ENCODE data around the gene RGSL1. TPM values are rescaled to one million over a fixed set of nuclear protein-coding genes. Genes with fewer than 3 reads are reported as not detected.
A peak's percentile ranks its signal among the peaks of the same experiment; 100 is the strongest.

The RGSL1 gene
- total RNA-seq, 1 experiment from 2014 or later: not detected

DNA sequence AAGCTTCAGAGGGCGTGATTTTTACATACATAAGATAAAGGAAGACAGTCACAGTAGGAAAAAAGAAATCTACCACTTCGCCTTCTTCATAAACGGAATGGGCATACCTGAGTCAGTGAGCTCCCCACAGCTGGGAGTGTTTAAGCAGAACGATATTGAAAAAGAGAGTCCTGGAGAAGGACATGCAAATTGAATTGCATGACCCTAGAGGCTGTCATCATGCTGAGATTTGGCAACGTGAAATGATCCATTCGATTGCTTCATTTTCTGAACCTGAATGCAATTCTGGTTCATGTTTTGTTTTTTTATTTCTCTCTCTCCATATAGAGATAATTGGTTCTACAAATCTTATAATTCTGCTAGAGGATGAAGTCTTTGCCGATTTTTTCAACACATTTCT is 3.7 kb downstream of the RGSL1 start:
- no peaks in the 10 kb centered on the region for H3K4me1 ChIP-seq (ENCODE audit: insufficient read depth, low read length, poor library complexity, severe bottlenecking)
- POLR2A ChIA-PET (ENCODE audit: low non-redundant PET): no interaction called here
- H3K27me3 ChIP-seq (replicated peaks; ENCODE audit: insufficient read depth, low read depth, low read length, poor library complexity): no peaks in the 10 kb centered on the region
- DNase-seq (ENCODE audit: low spot score): no peak
- no peaks in the 10 kb centered on the region for H3K9me3 ChIP-seq (ENCODE audit: low read depth, low read length, poor library complexity, severe bottlenecking)
- intact Hi-C loops (cut with micrococcal nuclease; ENCODE audit: unreplicated experiment): no loop called here
- H3K4me3 ChIP-seq (ENCODE audit: low read depth, low read length, poor library complexity, severe bottlenecking): no peak overlapping the region
- no peak overlapping the region for H3K27ac ChIP-seq (ENCODE audit: low read depth, low read length, poor library complexity, severe bottlenecking)
- TF ChIP-seq, protein P1, sequence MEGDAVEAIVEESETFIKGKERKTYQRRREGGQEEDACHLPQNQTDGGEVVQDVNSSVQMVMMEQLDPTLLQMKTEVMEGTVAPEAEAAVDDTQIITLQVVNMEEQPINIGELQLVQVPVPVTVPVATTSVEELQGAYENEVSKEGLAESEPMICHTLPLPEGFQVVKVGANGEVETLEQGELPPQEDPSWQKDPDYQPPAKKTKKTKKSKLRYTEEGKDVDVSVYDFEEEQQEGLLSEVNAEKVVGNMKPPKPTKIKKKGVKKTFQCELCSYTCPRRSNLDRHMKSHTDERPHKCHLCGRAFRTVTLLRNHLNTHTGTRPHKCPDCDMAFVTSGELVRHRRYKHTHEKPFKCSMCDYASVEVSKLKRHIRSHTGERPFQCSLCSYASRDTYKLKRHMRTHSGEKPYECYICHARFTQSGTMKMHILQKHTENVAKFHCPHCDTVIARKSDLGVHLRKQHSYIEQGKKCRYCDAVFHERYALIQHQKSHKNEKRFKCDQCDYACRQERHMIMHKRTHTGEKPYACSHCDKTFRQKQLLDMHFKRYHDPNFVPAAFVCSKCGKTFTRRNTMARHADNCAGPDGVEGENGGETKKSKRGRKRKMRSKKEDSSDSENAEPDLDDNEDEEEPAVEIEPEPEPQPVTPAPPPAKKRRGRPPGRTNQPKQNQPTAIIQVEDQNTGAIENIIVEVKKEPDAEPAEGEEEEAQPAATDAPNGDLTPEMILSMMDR (conservative IDR thresholded peaks at IDR 0.05; ENCODE audit: low read depth, low read length): no peak
- no peak for TF ChIP-seq EZH2 (IDR thresholded peaks at IDR 0.05; ENCODE audit: borderline replicate concordance, low read depth, low read length, poor library complexity, severe bottlenecking)
- no TSS peak for BruUV-seq (replicated peaks)
- no peaks in the 10 kb centered on the region for H3K36me3 ChIP-seq (ENCODE audit: insufficient read depth, low read length, poor library complexity, severe bottlenecking)
- CTCF ChIA-PET: no interaction called here

DNA sequence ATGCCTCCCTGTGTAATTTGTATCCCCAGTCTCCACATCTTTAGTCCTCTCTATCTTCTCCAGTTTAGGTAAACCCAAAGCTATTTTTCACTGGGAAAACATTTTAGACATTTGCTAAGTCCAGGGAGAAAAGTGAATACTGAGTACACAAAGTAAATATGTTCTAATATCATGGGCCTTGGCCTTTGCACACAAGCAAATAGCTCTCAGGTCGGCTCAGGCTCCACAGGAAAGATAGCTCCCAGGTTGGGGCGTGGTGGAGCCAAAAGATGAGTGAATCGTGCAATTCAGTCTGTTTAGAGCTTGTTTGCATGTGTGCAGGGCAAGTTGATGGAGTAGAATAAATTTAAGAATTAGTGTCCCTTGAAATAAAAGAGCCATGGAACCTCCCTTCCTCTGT is 7.9 kb downstream of the RGSL1 start:
- peaks cover 4% of the 10 kb centered on the region for H3K4me1 ChIP-seq (ENCODE audit: insufficient read depth, low read length, poor library complexity, severe bottlenecking)
- no peaks in the 10 kb centered on the region for H3K27me3 ChIP-seq (replicated peaks; ENCODE audit: insufficient read depth, low read depth, low read length, poor library complexity)
- ChIA-PET POLR2A (ENCODE audit: low non-redundant PET) (no interaction called here), CTCF (no interaction called here)
- no peak overlapping the region for H3K27ac ChIP-seq (ENCODE audit: low read depth, low read length, poor library complexity, severe bottlenecking)
- no TSS peak for BruUV-seq (replicated peaks)
- intact Hi-C loops (cut with micrococcal nuclease; ENCODE audit: unreplicated experiment): no loop called here
- H3K36me3 ChIP-seq (ENCODE audit: insufficient read depth, low read length, poor library complexity, severe bottlenecking): no peaks in the 10 kb centered on the region
- no peak for DNase-seq (ENCODE audit: low spot score)
- H3K4me3 ChIP-seq (ENCODE audit: low read depth, low read length, poor library complexity, severe bottlenecking): no peak overlapping the region
- no peak for TF ChIP-seq EZH2 (IDR thresholded peaks at IDR 0.05; ENCODE audit: borderline replicate concordance, low read depth, low read length, poor library complexity, severe bottlenecking)
- TF ChIP-seq, protein P1 (conservative IDR thresholded peaks at IDR 0.05; ENCODE audit: low read depth, low read length): no peak
- H3K9me3 ChIP-seq (ENCODE audit: low read depth, low read length, poor library complexity, severe bottlenecking): no peaks in the 10 kb centered on the region

DNA sequence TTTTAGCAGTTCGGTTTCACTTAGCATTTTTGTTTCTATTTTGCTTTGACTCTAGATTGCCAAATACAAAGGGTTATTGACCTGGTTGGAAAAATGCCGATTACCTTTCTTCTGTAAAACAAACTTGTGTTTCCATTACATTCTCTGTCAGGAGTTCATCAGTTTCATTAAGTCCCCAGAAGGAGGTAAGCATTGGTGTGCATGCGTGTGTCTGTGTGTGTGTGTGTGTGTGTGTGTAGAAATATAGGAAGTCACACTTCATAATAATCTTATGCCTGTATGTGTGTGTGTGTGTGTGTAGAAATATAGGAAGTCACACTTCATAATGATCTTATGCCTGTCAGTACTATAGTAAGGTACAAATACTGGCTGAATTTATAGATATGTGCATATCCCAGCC is 10.0 kb downstream of the RGSL1 start:
- no peak for TF ChIP-seq EZH2 (IDR thresholded peaks at IDR 0.05; ENCODE audit: borderline replicate concordance, low read depth, low read length, poor library complexity, severe bottlenecking)
- TF ChIP-seq, protein P1 (conservative IDR thresholded peaks at IDR 0.05; ENCODE audit: low read depth, low read length): no peak
- Histone ChIP-seq H3K27me3 (replicated peaks; ENCODE audit: insufficient read depth, low read depth, low read length, poor library complexity) (no peaks in the 10 kb centered on the region), H3K4me1 (ENCODE audit: insufficient read depth, low read length, poor library complexity, severe bottlenecking) (peaks cover 4% of the 10 kb centered on the region), H3K27ac (ENCODE audit: low read depth, low read length, poor library complexity, severe bottlenecking) (peak overlapping the region; percentile 26), H3K36me3 (ENCODE audit: insufficient read depth, low read length, poor library complexity, severe bottlenecking) (no peaks in the 10 kb centered on the region), H3K4me3 (ENCODE audit: low read depth, low read length, poor library complexity, severe bottlenecking) (no peak overlapping the region), H3K9me3 (ENCODE audit: low read depth, low read length, poor library complexity, severe bottlenecking) (no peaks in the 10 kb centered on the region)
- ChIA-PET POLR2A (ENCODE audit: low non-redundant PET) (no interaction called here), CTCF (no interaction called here)
- TSS peak; percentile 79 for BruUV-seq (replicated peaks)
- intact Hi-C loops (cut with micrococcal nuclease; ENCODE audit: unreplicated experiment): no loop called here
- DNase-seq (ENCODE audit: low spot score): no peak
